DMS153 treated with DMSO at 0.1 percent for 48 hours (cell line): ENCODE measurements around the gene OXCT2.
"Not testable (repeated sequence)": the region's sequence is repeated elsewhere in the genome, so short reads cannot be mapped to it uniquely, and the experiment has no call there.

Experiments used
- DNase-seq: peaks from one replicate; lab custom pipeline; 2025; ENCODE audit not compliant: unreplicated experiment; lab: John Stamatoyannopoulos, UW

The OXCT2 gene

DNA sequence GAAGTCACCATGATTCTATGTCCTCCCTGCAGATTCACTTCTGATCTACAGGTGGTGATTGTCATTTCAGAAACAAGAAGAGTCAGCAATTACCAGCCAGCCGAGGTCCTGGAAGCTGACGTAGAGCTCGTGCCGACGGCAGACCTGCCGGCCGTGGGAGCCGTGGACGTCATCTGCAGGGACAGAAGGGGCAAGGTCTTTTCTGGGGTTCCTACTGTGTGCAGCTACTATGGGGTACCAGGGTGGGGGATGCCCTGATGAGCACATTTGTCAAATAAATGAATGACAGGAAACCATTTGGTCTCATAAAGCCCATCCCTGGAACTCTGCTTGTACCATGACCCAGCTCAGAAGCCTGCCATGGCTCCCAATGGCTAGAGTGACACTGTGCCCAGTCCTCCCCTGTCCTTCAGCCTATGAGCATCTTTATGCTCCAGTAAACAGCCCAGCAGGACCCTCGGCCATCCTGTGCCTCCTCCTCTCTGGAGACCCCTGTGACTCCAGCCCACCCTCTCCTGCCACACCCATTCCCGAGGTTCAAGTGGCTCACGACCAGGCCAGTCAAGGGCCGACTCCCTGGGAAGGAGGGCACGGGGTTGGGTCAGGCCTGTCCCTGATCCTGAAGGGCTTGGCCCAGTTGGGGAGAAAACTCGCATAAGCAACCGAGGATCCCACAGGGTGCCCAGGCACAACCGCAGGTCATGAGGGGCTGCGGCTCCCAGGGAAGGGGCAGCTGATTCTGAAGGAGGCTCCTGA is 7.4 kb downstream of the OXCT2 start:
- not testable (repeated sequence) for DNase-seq

DNA sequence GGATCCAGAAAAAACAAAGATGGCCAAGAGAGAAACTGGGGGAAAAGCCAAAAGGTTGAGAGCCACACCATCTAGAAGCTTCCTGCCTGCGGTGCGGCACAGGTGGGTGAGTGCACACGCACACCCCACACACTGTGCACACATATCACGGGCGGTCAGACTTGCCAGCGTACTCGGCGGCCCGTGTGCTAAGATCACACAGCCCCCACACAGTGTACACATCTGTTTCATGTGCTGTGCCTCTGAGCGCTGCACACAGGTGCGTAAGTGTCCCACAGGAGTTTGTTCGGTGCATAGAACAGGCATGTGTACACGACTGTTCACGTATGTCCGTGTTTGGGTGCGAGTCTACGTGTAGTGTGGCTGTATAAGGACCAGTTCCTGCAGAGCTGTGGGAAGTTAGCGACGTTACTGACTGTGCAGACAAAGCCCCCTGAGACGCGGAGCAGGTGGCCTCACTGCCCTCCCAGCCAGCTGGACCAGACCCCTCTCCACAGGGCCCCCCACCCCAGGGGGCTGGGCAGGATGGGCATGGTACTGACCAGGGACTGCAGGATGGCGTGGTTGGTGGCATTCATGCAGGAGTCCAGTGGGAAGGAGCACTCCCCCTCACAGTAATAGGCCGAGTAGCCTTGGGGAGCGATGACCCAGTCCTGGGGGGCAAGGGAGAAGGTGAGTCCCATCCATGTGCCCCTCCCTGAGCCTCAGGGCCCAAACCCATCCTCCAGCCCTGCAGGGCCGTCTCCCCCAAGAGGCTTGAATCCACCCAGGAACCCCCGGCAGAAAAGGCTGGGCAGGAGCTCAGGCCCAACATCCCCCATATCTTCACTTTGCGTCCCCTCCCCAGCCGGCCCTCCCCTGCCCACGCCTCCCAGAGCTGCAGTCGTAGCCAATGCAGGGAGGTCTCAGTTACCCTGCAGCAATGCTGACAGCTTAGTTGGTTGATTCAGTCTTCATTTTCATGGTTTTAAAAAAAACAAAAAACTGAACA is 8.3 kb downstream of the OXCT2 start:
- no peak for DNase-seq

DNA sequence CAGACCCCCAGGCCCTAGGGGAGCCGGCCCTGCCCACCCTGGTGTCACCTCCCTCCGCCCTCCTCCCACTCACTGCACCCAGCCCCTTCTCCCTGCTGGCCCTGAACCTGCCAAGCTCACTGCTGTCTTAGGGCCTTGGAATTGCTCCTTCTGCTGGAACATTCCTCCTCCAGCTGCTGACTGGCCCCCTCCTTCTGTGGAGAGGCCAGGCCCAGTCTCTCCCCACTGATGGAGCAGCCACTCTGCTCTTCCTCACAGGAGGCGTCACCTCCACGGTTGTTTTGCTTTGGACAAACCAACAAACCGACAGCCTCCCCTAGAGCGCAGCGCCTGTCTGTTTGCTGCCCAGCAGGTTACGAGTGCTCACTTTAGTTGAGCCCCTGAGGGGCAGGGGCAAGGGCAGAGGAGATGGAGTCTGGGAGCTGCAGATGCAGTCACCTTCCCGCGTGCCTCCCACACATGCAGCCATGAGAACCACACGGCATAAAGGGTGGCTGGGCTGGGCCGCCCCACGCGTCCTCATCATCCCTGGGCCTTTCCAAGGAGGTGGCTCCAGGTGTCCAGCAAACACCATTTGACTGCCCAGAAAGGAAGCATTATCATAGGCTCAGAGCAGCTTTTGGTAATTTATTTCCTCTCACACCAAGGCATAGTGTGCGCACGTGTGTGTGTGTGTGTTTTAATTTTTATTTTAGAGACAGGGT is 9.4 kb downstream of the OXCT2 start:
- no peak for DNase-seq

DNA sequence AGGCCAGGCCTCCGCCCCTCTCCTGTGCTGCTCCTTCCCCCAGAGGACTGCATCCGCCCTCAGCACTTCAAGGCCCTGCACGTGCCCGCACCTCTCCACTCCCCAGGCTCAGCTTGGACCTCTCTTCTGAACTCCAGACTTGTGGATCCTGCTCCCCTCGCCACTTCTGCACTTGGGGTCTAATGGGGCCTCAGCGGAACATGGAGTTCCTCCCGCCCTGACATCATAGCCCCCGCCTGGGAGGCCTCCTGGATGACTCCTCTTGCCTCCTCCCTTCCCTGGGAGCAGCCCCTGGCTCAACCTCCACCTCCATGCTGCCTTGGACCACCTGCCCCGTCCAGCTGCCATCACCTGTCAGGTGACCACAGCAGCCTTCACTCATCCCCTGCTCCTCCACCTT is 10.1 kb downstream of the OXCT2 start:
- DNase-seq = no peak

DNA sequence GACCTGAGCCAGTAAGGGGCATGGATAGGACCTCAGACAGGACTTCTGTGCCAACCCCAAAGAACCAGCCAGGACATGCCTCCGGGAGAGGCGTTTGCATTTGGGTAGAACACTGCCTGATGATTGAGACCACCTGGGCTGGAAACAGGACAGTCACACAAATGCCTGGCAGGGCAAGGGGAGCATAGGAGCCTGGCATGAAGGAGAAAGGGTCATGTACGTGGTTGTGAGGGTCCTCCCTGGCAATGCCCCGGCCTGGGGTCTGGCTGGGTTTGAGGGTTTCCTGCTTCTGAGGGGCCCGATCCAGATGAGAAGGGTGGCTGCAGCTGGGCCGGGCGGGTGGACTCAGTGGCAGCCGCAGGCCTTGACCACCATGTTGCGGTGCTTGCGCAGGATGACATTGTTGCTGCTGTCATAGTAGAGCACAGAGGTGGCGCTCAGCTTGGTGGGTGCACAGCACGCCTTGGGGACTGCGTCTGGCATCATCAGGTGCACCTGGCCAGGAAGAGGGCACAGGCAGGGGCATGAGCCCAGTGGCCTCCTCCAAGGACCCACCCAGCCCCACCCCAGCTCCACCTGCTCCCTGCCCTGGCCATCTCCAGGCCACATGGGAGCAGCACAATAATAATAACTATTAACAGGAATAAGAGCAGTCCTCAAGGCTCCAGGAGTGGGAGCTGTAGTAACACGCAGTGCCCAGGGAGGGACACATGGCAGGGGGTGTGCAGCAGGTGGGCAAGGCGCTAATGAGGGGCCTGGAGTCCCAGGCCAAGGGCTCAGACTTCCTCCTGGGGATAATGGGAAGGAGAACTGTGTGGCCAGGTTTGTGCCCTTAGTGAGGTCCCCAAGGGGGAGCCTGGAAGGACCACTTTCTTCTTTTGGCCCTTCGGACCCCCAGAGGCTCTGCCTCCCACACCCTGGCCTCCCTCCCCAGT is 10.8 kb downstream of the OXCT2 start:
- DNase-seq = no peak

DNA sequence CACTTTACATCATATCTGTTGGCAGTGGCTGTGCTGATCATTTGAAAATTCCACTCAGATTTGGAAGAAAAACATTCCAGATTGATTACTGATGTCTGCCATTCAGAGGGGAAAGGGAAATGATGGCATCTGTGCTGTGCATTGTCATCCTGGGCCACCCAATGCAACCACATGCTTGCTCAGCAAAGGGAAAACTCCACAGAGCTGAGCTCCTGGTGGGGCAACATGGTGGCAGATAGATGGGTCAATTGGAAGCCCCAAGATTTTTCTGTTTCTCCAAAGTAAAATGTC is 11.8 kb downstream of the OXCT2 start:
- DNase-seq = no peak

DNA sequence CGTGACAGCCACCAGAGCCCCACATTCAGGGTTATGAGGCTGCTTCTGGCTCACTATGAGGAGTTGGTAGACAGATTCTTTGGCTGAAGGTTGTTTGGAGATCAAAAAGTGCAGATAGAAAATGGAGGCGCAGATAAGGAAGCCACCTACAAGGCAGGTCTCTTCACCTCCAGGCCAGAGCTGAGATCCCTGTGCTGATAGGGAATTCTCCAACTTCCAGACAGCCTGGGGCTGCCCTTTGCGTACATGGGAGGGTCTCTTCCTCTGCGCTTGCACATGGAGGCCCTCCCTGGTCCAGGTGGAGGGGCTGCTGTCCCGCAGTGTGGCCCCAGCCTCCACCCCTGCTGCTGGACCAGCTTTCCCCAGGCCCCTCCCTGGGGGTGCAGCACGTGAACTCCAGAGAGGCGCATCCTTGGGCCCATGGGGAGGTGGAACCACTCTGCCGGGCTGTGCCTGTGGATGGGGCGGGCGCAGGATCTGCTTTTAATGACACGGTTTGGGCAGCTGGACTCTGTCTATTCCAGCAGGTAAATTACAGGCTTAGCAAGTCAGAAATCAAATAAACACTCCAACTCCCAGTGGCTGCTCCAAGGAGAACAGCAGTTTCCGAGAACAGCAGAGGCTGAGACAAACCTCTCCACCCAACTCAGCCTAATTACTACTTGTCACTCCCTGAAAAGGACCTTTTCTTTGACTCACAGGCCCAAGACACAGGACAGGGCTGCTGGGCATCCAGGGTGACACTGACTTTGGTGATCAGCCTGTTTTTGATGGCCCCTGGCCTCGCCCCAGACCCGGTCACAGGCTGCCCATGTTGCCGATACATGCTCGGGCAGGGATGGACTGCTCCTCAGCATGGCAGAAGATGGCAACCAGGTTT is 12.4 kb downstream of the OXCT2 start:
- DNase-seq = no peak

DNA sequence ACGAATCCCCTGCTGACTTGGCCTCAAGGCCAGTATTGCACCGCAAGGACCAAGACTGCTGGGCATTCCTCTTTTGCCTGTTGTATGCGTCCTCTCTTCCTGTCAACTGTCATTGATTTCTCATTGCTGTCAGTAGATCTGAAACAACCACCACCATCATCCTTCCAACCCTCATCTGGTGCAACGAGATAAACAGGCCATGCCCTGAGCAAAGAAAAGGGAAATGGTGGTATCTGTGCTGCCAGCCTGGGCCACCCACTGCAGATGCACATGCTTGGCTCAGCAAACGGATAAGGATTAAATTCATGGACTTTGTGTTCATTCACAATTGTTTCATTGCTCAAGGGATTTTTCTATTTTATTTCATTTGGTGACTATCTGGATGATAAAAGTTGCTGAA is 13.6 kb downstream of the OXCT2 start:
- DNase-seq = no peak

DNA sequence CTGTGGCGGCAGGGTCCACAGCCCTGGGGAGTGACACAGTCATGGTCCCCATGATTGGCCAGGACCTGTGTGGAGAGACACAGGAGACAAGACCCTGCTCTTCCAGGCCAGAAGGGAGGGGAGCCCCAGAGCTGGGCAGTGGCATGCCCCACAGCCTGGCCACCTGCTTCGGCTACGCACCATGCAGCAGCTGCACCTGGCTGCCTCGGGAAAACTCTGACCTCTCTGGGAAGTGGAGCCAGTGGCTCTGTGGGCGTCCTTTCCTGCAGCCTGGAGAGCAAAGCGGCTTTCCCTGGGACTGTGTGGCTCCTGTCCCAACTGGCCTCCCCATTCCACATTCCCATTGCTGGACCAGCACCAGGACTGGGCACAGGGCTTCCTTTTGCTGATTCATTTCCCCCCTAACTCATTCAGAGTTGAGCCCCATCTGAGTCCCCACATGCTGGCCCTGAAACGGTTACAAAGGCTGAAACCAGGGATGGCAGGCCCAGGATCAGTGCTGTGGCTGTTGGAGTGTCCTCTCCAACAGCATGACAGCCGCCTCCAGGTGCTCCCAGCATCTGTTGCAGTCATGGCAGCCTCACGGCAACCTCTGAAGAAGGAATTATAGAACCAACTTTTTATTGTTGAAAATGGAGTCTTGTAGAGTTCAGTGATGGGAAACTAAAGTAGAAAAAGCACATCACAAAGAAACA is 15.0 kb downstream of the OXCT2 start:
- no peak for DNase-seq

DNA sequence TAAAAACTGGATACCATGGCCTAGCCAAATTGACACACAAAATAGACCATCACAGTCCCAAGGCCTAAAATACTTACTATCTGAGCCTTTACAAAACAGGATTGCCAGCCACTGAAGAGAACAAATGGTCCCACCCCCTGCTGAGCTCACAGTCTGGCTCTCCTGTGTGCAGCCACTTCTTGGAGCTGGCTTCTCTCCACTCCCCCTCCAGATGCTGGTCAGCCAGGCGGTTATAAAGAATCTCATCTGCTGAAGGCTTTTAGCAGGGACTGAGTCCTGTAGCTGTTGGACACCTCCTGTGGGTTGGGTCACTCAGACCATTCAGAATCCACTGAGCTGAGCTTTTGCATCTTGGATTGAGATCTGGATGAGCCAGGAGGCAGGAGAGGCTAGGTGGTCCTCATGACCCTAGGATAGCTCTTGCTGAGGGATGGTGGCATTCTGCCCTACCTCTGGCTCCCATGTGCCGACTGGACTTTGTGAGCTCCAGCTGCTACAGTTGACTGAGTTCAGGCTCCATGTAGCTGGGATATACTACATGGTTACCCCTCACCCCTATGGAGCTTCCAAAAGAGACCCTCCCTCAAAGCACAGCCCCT is 16.1 kb downstream of the OXCT2 start:
- DNase-seq = no peak

DNA sequence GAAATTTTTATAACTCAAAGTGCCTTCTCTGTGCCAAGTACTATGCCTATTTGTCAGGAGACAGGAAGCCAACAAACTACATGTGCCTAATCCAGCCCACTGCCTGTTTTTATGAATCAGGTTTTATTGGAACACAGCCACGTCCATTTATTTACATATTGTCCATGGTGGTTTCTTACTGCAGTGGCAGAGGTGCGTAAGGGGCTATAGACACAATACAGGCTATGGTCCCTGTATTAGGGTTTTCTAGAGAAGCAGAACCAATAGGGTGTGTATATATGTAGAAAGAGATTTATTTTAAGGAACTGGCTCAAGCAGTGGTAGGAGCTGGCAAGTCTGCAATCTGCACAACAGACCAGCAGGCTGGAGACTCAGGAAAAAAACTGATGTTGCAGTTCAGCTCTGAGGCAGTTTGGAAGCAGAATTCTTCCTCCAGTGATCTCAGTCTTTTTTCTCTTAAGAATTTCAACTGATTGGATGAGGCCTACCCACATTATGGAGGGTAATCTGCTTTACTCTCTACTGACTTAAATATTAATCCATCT is 17.1 kb downstream of the OXCT2 start:
- DNase-seq = no peak

DNA sequence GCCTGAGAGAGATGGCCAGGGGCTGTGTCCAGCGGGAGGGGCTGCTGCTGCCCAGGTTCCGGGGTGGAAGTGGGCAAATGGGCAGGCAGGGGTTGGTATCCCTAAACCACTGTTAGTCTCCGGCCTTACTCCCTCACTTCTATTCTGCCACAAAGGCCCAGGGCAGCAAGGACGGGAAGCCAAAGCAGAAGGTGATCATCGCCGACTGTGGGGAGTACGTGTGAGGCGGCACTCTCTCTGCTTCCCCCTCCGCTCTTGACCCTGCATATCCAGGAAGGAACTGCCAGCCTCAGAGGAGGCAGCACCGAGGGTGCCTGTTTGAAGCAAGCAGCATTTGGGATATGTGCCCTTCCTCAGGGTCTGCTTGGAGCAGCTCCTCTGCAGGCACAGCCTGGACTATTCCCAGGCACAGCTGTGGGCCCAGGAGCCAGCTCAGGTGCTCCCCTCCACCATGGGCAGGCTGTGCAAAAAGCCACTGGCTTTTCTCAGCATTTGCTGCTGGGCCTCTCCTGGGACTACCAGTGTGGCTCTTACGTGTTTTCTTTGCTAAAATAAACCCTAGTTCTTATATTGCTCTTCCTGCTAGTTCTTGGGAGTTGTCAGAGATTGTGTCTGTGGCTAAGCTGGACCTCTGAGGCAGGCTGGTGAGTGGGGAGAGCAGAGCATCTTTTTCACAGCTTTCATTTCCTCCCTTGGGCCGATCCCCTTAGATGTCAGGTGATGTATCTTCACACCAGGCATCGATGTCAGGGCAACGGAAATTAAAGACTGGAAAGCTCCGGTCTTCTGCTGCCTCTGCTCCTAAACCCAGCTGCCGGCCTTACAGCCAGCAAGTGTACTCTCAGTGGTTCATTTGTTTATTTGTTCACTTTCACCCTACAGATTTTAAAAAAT is 17.8 kb downstream of the OXCT2 start:
- DNase-seq = no peak

DNA sequence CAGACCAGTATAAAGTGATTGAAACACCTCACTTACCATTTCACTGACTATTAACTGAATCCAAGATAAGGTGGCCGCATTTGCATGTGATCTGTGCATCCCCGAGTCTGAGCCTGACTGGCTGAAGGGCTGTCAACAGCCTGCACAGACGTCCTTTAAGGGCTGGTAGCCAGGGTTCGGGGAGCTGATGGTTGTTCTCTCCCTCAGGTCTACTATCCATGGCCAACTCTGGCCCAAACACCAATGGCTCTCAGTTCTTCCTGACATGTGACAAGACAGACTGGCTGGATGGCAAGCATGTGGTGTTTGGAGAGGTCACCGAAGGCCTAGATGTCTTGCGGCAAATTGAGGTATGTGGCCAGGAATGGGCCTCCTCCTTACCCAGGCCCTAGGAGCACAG is 18.4 kb downstream of the OXCT2 start:
- DNase-seq = no peak

DNA sequence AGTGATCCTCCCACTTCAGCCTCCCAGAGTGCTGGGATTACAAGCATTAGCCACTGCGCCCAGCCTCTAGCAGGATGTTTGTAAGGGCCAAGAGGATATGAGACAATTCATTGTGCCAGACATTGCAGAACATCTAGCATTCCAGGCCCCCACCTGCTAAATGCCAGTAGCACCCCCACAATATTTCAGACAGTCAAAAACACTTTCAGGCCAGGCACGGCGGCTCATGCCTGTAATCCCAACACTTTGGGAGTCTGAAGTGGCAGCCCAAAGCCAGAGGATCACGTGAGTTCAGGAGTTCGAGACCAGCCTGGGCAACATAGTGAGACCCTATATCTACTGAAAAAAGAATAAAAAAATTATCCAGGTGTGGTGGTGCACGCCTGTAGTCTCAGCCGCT is 19.6 kb downstream of the OXCT2 start:
- no peak for DNase-seq

DNA sequence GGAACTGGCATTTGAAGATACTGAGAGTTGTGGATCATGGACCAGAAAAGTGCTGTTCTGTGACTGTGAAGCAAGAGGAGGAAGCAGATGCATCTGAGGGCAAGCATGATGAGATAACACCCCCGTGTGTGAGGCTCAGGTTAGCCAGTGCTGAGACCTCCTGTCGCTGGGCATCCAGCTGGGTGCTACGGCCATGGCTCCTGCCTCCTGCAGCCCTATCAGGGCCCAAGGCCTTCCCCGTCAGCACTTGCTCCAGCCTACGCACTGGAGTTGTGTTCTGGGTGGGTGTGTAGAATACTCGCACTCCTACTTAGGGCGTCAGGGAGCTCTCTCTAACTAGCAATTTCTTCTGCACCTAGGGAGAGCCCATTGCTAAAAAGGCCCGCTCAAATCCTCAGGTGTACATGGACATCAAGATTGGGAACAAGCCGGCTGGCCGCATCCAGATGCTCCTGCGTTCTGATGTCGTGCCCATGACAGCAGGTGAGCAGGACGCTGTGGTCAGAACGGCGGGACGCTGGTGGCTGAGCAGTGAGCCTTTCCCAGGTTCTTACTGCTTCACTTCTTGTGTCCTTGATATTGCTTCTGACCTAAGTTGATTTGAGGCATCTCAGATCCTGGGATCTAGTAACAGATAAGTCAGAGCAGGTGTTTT is 26.0 kb downstream of the OXCT2 start:
- DNase-seq = no peak

DNA sequence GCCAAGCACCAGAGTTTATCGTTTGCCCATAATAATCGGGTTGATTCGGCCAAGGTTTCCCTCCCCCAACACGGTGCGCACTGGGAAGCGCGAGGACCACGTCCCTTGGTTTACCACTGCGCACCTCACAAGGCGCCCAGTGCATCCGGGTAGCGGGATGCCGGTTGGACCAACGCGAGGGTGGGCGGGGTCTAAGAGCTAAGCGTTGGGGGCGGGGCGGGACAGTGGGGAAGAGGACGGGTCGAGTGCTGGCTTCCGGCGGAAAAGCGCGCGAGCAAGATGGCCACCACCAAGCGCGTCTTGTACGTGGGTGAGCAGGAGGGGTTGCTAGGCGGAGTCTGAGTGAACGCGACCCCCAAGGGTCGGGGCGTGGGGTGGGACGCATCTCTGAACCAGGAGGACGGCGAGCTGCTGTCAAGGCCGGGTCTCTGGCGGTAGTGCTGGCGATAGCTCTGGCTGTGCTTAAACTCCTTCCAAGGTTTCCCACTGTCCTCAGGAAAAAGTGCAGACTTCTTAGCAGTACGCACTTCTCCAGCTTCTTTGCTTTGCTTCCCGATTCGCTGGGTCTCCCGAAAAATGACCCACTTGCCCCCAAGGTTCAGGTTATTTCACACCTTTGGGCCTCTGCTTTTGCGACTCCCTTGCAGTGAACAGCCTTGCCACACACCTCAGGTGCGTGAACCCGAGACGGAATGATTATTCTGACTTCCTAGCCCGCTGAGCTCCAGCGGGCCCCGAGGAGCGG is 32.4 kb downstream of the OXCT2 start, which contains the start of gene PPIE:
PPIE (plus strand) TSS at position 261 of the 745 bp plus-strand sequence; CDS start at position 280, 19 bp downstream.
- DNase-seq = peak; percentile 99
